ENCODE measurements around the gene MARVELD1. TPM values are rescaled to one million over a fixed set of nuclear protein-coding genes. Genes with fewer than 3 reads are reported as not detected.
"Not testable (repeated sequence)": the region's sequence is repeated elsewhere in the genome, so short reads cannot be mapped to it uniquely, and the experiment has no call there.

The MARVELD1 gene
- total RNA-seq, 2 donors from 2014 or later: 4.3 to 6.5 TPM

GRCh38 chr10:97682042-97682441 is 31.5 kb upstream of the MARVELD1 start:
- ATAC-seq (no peak), DNase-seq (no peak)
- Histone ChIP-seq H3K27ac (no peak overlapping the region), H3K4me1 (peaks cover 41% of the 10 kb centered on the region), H3K27me3 (no peaks in the 10 kb centered on the region), H3K9me3 (no peaks in the 10 kb centered on the region), H3K36me3 (replicated peaks in 1 of 2; ENCODE audit: insufficient read depth in 1 of 2, low read depth in 2 of 2) (peaks cover 0 to 1% of the 10 kb centered on the region in 2 donors), H3K4me3 (no peak overlapping the region)
- no peak for TF ChIP-seq POLR2A (IDR thresholded peaks at IDR 0.05)
- TF ChIP-seq CTCF (IDR thresholded peaks at IDR 0.05): no peak
- 70 to 78% methylated on average over 4 of the region's 4 CpGs for WGBS, 2 donors
- intact Hi-C loops (cut with DNase I): no loop called here

- peak; percentile 36 to 54 (median 44) for DNase-seq
- intact Hi-C loops (cut with DNase I): no loop called here
- peak overlapping the region; percentile 31 to 95 (median 82) for H3K27ac ChIP-seq
- H3K27me3 ChIP-seq: no peaks in the 10 kb centered on the region
- 13 to 21% methylated on average over 6 to 9 of the region's 9 CpGs for WGBS, 2 donors
- no peaks in the 10 kb centered on the region for H3K9me3 ChIP-seq
- TF ChIP-seq CTCF (IDR thresholded peaks at IDR 0.05) (peak in 1 of 7 experiments; percentile 4), POLR2A (IDR thresholded peaks at IDR 0.05) (no peak)
- no peaks in the 10 kb centered on the region for H3K36me3 ChIP-seq (replicated peaks in 1 of 2; ENCODE audit: insufficient read depth in 1 of 2, low read depth in 2 of 2)
- no peak overlapping the region for H3K4me3 ChIP-seq
- H3K4me1 ChIP-seq: peaks cover 54% of the 10 kb centered on the region
- no peak for ATAC-seq
These were observed 29.8 kb upstream of the MARVELD1 start for GRCh38 chr10:97683556-97684367.

GRCh38 chr10:97684368-97684713 is 29.2 kb upstream of the MARVELD1 start:
- peak overlapping the region in 3 of 4 donors; percentile 73 to 95 (median 90) for H3K27ac ChIP-seq
- peaks cover 54% of the 10 kb centered on the region for H3K4me1 ChIP-seq
- intact Hi-C loops (cut with DNase I); H3K9me3 ChIP-seq; H3K36me3 ChIP-seq (replicated peaks in 1 of 2; ENCODE audit: insufficient read depth in 1 of 2, low read depth in 2 of 2); ATAC-seq; DNase-seq; H3K27me3 ChIP-seq; H3K4me3 ChIP-seq: not testable (repeated sequence)
- 69 to 80% methylated on average over 6 to 7 of the region's 7 CpGs for WGBS, 2 donors

GRCh38 chr10:97684866-97685394 is 28.6 kb upstream of the MARVELD1 start:
- peak overlapping the region; percentile 32 to 95 (median 82) for H3K27ac ChIP-seq
- no peaks in the 10 kb centered on the region for H3K9me3 ChIP-seq
- H3K4me1 ChIP-seq: peaks cover 54% of the 10 kb centered on the region
- WGBS, 2 donors: 38 to 49% methylated on average over 5 of the region's 5 CpGs
- no peaks in the 10 kb centered on the region for H3K36me3 ChIP-seq (replicated peaks in 1 of 2; ENCODE audit: insufficient read depth in 1 of 2, low read depth in 2 of 2)
- no peaks in the 10 kb centered on the region for H3K27me3 ChIP-seq
- H3K4me3 ChIP-seq: no peak overlapping the region
- intact Hi-C loops (cut with DNase I): no loop called here
- DNase-seq: no peak
- no peak for TF ChIP-seq CTCF (IDR thresholded peaks at IDR 0.05)
- no peak for ATAC-seq

- Histone ChIP-seq H3K9me3 (no peaks in the 10 kb centered on the region), H3K4me1 (peaks cover 54% of the 10 kb centered on the region), H3K36me3 (replicated peaks in 1 of 2; ENCODE audit: insufficient read depth in 1 of 2, low read depth in 2 of 2) (no peaks in the 10 kb centered on the region), H3K4me3 (no peak overlapping the region), H3K27ac (peak overlapping the region; percentile 32 to 95 (median 82)), H3K27me3 (no peaks in the 10 kb centered on the region)
- intact Hi-C loops (cut with DNase I): no loop called here
- TF ChIP-seq CTCF (IDR thresholded peaks at IDR 0.05) (peak in 6 of 7 experiments; percentile 3 to 41 (median 28)), POLR2A (IDR thresholded peaks at IDR 0.05) (no peak)
- ATAC-seq (no peak), DNase-seq (peak in 3 of 4 donors; percentile 36 to 56 (median 49))
- 5 to 14% methylated on average over 2 of the region's 2 CpGs for WGBS, 2 donors
These were observed 28.1 kb upstream of the MARVELD1 start for GRCh38 chr10:97685395-97685958.

Data from body of pancreas (tissue), 4 donors.